ENCODE data around the gene TTC31.

GRCh38 chr2:74542978-74543377 is 60.1 kb downstream of the TTC31 start:
- no peak for TF ChIP-seq CTCF (IDR thresholded peaks at IDR 0.05)
- TF ChIP-seq POLR2A (IDR thresholded peaks at IDR 0.05) = no peak

Data from lower leg skin (tissue), 3 donors.